Suppressor macrophage treated with lipopolysaccharide for 1 hour (primary cell): ENCODE measurements around the gene TESK2.

Experiments used
- DNase-seq, 3 donors: peaks; one replicate each; pipeline ENCODE4 v3.0.0-alpha.2; 2020 to 2022

Gene TESK2

GRCh38 chr1:45365051-45365450, 125.9 kb downstream of the TESK2 start:
- no peak for DNase-seq

GRCh38 chr1:45364294-45364693, 126.7 kb downstream of the TESK2 start:
- DNase-seq, result no peak

GRCh38 chr1:45360981-45361380, 130.0 kb downstream of the TESK2 start:
- DNase-seq, result peak; percentile 47 to 60 (median 58)

GRCh38 chr1:45359882-45360513, 131.0 kb downstream of the TESK2 start:
- DNase-seq, result peak; percentile 80 to 85 (median 81)

GRCh38 chr1:45356186-45356585, 134.8 kb downstream of the TESK2 start:
- DNase-seq, result no peak

GRCh38 chr1:45355683-45356082, 135.3 kb downstream of the TESK2 start:
- DNase-seq, result no peak

GRCh38 chr1:45354838-45355237, 136.1 kb downstream of the TESK2 start:
- DNase-seq, result no peak

GRCh38 chr1:45353685-45354084, 137.3 kb downstream of the TESK2 start:
- DNase-seq, result peak in 1 of 3 donors; percentile 22

- DNase-seq, result no peak
Observed at GRCh38 chr1:45351508-45351907, 139.5 kb downstream of the TESK2 start.

GRCh38 chr1:45348966-45349677, 141.8 kb downstream of the TESK2 start:
- no peak for DNase-seq

- no peak for DNase-seq
Observed at GRCh38 chr1:45348609-45348965, 142.4 kb downstream of the TESK2 start.

- no peak for DNase-seq
Observed at GRCh38 chr1:45348020-45348419, 142.9 kb downstream of the TESK2 start.

GRCh38 chr1:45346473-45346872, 144.5 kb downstream of the TESK2 start:
- no peak for DNase-seq

GRCh38 chr1:45345014-45345413, 145.9 kb downstream of the TESK2 start:
- DNase-seq, result no peak

GRCh38 chr1:45344499-45344898, 146.5 kb downstream of the TESK2 start:
- DNase-seq, result no peak

GRCh38 chr1:45340816-45341466, 150.0 kb downstream of the TESK2 start:
- DNase-seq, result peak in 2 of 3 donors; percentile 16 to 20

GRCh38 chr1:45339789-45340558, 151.0 kb downstream of the TESK2 start, which contains the start of the genes MUTYH and TOE1:
Gene MUTYH, minus strand, starts transcription at chr1:45340440. Its CDS starts 5,935 bp downstream, at chr1:45334505.
Gene TOE1, plus strand, starts transcription at chr1:45340170. Its CDS starts 83 bp downstream, at chr1:45340253.
- peak; percentile 89 to 96 (median 95) for DNase-seq

GRCh38 chr1:45337630-45338325, 153.2 kb downstream of the TESK2 start:
- DNase-seq, result no peak

- DNase-seq, result no peak
Observed at GRCh38 chr1:45335855-45336324, 155.1 kb downstream of the TESK2 start.

- peak; percentile 29 to 55 (median 43) for DNase-seq
Observed at GRCh38 chr1:45334308-45335245, 156.4 kb downstream of the TESK2 start.

- no peak for DNase-seq
Observed at GRCh38 chr1:45332346-45332720, 158.6 kb downstream of the TESK2 start.
